Nephron (organoid): ENCODE measurements around the gene PLPPR3.

Source experiments
- H3K27ac Mint-ChIP-seq, 3 experiments: 2 replicates each; pipeline ENCODE4 v1.8.0; 2020; ENCODE audit warnings: mixed read lengths in 3 of 3, mild to moderate bottlenecking in 2 of 3, moderate library complexity in 1 of 3
- H3K27me3 Mint-ChIP-seq: 2 replicates; pipeline ENCODE4 v1.8.0; 2021; ENCODE audit warnings: low read depth, mild to moderate bottlenecking, moderate library complexity, mixed read lengths
- H3K36me3 Mint-ChIP-seq: 2 replicates; pipeline ENCODE4 v1.8.0; 2020; ENCODE audit warnings: low read depth, mixed read lengths
- H3K4me1 Mint-ChIP-seq: 2 replicates; pipeline ENCODE4 v1.8.0; 2020; ENCODE audit warnings: mixed read lengths
- H3K4me3 Mint-ChIP-seq, 3 experiments: 2 replicates each; pipeline ENCODE4 v1.8.0; 2020; ENCODE audit warnings: mild to moderate bottlenecking in 3 of 3, mixed read lengths in 3 of 3, moderate library complexity in 2 of 3
- H3K9me3 Mint-ChIP-seq: 2 replicates; pipeline ENCODE4 v1.8.0; 2020; ENCODE audit warnings: mixed read lengths
- CTCF ChIP-seq, 3 experiments: fragments of 200-600 bp; sonication (generic); IDR thresholded peaks; one replicate each; pipeline ENCODE4 v1.5.0; 2021; ENCODE audit warnings: antibody characterized with exemption in 3 of 3; ENCODE audit not compliant: unreplicated experiment in 3 of 3

PLPPR3 gene

GRCh38 chr19:867855-868457 lies 46.2 kb upstream of the PLPPR3 start:
- Mint-ChIP-seq H3K27me3 (peaks cover 13% of the 10 kb centered on the region), H3K27ac (no peak overlapping the region), H3K4me1 (peaks cover 11% of the 10 kb centered on the region), H3K9me3 (no peaks in the 10 kb centered on the region), H3K36me3 (peaks cover 31% of the 10 kb centered on the region), H3K4me3 (no peak overlapping the region)
- no peak for TF ChIP-seq CTCF (IDR thresholded peaks at IDR 0.05; ENCODE audit: unreplicated experiment in 3 of 3)

GRCh38 chr19:867301-867793 lies 45.6 kb upstream of the PLPPR3 start:
- no peak for TF ChIP-seq CTCF (IDR thresholded peaks at IDR 0.05; ENCODE audit: unreplicated experiment in 3 of 3)
- Mint-ChIP-seq H3K9me3 (no peaks in the 10 kb centered on the region), H3K4me3 (peak overlapping the region in 1 of 3 experiments; percentile 10), H3K27me3 (peaks cover 19% of the 10 kb centered on the region), H3K36me3 (peaks cover 31% of the 10 kb centered on the region), H3K27ac (peak overlapping the region in 1 of 3 experiments; percentile 33), H3K4me1 (peaks cover 11% of the 10 kb centered on the region)

- Mint-ChIP-seq H3K36me3 (peaks cover 31% of the 10 kb centered on the region), H3K9me3 (no peaks in the 10 kb centered on the region), H3K27me3 (peaks cover 24% of the 10 kb centered on the region), H3K27ac (no peak overlapping the region), H3K4me1 (peaks cover 11% of the 10 kb centered on the region), H3K4me3 (no peak overlapping the region)
- TF ChIP-seq CTCF (IDR thresholded peaks at IDR 0.05; ENCODE audit: unreplicated experiment in 3 of 3) = no peak
Observed at GRCh38 chr19:866769-867300, 45.1 kb upstream of the PLPPR3 start.

- Mint-ChIP-seq H3K27me3 (peaks cover 41% of the 10 kb centered on the region), H3K9me3 (no peaks in the 10 kb centered on the region), H3K4me3 (no peak overlapping the region), H3K27ac (no peak overlapping the region), H3K4me1 (peaks cover 6% of the 10 kb centered on the region), H3K36me3 (peaks cover 13% of the 10 kb centered on the region)
- TF ChIP-seq CTCF (IDR thresholded peaks at IDR 0.05; ENCODE audit: unreplicated experiment in 3 of 3) = no peak
Observed at GRCh38 chr19:863315-863620, 41.5 kb upstream of the PLPPR3 start.

GRCh38 chr19:862581-863314 lies 41.0 kb upstream of the PLPPR3 start:
- Mint-ChIP-seq H3K27ac (peak overlapping the region in 1 of 3 experiments; percentile 33), H3K4me3 (peak overlapping the region in 1 of 3 experiments; percentile 61), H3K36me3 (peaks cover 13% of the 10 kb centered on the region), H3K27me3 (peaks cover 46% of the 10 kb centered on the region), H3K4me1 (peaks cover 6% of the 10 kb centered on the region), H3K9me3 (no peaks in the 10 kb centered on the region)
- no peak for TF ChIP-seq CTCF (IDR thresholded peaks at IDR 0.05; ENCODE audit: unreplicated experiment in 3 of 3)
